Keratinocyte (primary cell): ENCODE data around the gene UXS1. TPM values are rescaled to one million over a fixed set of nuclear protein-coding genes. Genes with fewer than 3 reads are reported as not detected.

Experiments
- DNase-seq: peaks from one replicate; pipeline ENCODE4 v3.0.0-alpha.2; 2011; ENCODE audit warnings: low read depth, missing footprints, low spot score
- FAIRE-seq: peaks from 2 replicates; lab custom pipeline; 2011; peaks lifted over from hg19 to GRCh38; lab: Jason Lieb, UNC
- H2AFZ ChIP-seq: 2 replicates; pipeline ENCODE4 v1.6.0; 2012; ENCODE audit warnings: low read length, control low read depth, inconsistent platforms; ENCODE audit not compliant: control insufficient read depth
- H3K27ac ChIP-seq: 2 replicates; pipeline ENCODE4 v1.5.1; 2011; ENCODE audit warnings: low read length; ENCODE audit not compliant: control insufficient read depth, insufficient read depth
- H3K27me3 ChIP-seq: 3 replicates; pipeline ENCODE4 v1.6.0; 2011; ENCODE audit warnings: low read length; ENCODE audit not compliant: control insufficient read depth, insufficient read depth; ENCODE audit errors: extremely low read depth
- H3K36me3 ChIP-seq, 2 experiments: 2 replicates in 1 of 2; 3 replicates in 1 of 2; pipeline ENCODE4 v1.5.1; 2011; ENCODE audit warnings: low read length in 2 of 2, mild to moderate bottlenecking in 1 of 2; ENCODE audit not compliant: control insufficient read depth in 2 of 2, insufficient read depth in 2 of 2; ENCODE audit errors: extremely low read depth in 1 of 2
- H3K4me1 ChIP-seq: 3 replicates; pipeline ENCODE4 v1.5.1; 2011; ENCODE audit warnings: low read length; ENCODE audit not compliant: control insufficient read depth, insufficient read depth; ENCODE audit errors: extremely low read depth
- H3K4me2 ChIP-seq: 3 replicates; pipeline ENCODE4 v1.6.0; 2011; ENCODE audit warnings: low read depth, low read length; ENCODE audit not compliant: control insufficient read depth, insufficient read depth; ENCODE audit errors: extremely low read depth
- H3K4me3 ChIP-seq, 3 experiments: fragments of 200-600 bp in 1 of 3; sonication (generic) in 1 of 3; 2 replicates in 2 of 3; 3 replicates in 1 of 3; pipeline ENCODE4 v1.5.1; 2011 to 2016; ENCODE audit warnings: low read length in 3 of 3, mild to moderate bottlenecking in 3 of 3, control low read depth in 2 of 3, inconsistent platforms in 1 of 3, low read depth in 1 of 3, mixed read lengths in 1 of 3, mixed run types in 1 of 3, moderate library complexity in 1 of 3; ENCODE audit not compliant: control insufficient read depth in 2 of 3, insufficient read depth in 2 of 3; ENCODE audit errors: extremely low read depth in 1 of 3
- H3K79me2 ChIP-seq: 2 replicates; pipeline ENCODE4 v1.6.0; 2012; ENCODE audit warnings: low read length; ENCODE audit not compliant: control insufficient read depth, insufficient read depth
- H3K9ac ChIP-seq: 3 replicates; pipeline ENCODE4 v1.6.0; 2011; ENCODE audit warnings: low read length; ENCODE audit not compliant: control insufficient read depth, insufficient read depth; ENCODE audit errors: extremely low read depth
- H3K9me1 ChIP-seq: 3 replicates; pipeline ENCODE4 v1.6.0; 2011; ENCODE audit warnings: low read length; ENCODE audit not compliant: control insufficient read depth, insufficient read depth; ENCODE audit errors: extremely low read depth
- H3K9me3 ChIP-seq: 2 replicates; pipeline ENCODE4 v1.5.1; 2012; ENCODE audit warnings: low read depth, low read length; ENCODE audit not compliant: control insufficient read depth
- H4K20me1 ChIP-seq: 3 replicates; pipeline ENCODE4 v1.6.0; 2011; ENCODE audit warnings: low read length; ENCODE audit not compliant: control insufficient read depth, insufficient read depth; ENCODE audit errors: extremely low read depth
- EZH2 ChIP-seq: IDR thresholded peaks from one replicate; pipeline ENCODE4 v1.6.1; 2012; ENCODE audit warnings: inconsistent platforms, mild to moderate bottlenecking, low read length, moderate library complexity
- dilution Hi-C: fragments of 300-500 bp; cut with MboI; formaldehyde crosslinking; loops from one replicate; pipeline ENCODE4 v1.7.0; 2020; ENCODE audit warnings: low sequenced_read_pairs; ENCODE audit not compliant: extremely low pct_ligation_motif_present
- polyA plus RNA-seq, 5 experiments: library from polyadenylated mRNA; depleted of rRNA in 3 of 5; stranded (reverse) in 3 of 5; stranded (forward) in 1 of 5; unstranded in 1 of 5; fragments of >200 nt; gene quantifications; 1 replicate in 1 of 5; 2 replicates in 3 of 5; 3 replicates in 1 of 5; pipeline versions ENCODE4 v1.2.1 to v1.2.3, GENCODE V29; 2011 to 2012; ENCODE audit warnings: missing spikeins in 2 of 5, low read depth in 1 of 5, low replicate concordance in 1 of 5
- TF ChIP-seq, protein P1 (sequence below), 3 experiments: IDR thresholded peaks in 1 of 3; conservative IDR thresholded peaks in 1 of 3; optimal IDR thresholded peaks in 1 of 3; 2 replicates in 2 of 3; 3 replicates in 1 of 3; pipeline versions ENCODE3 to v1.5.1; 2011; ENCODE audit warnings: low read length in 3 of 3, mild to moderate bottlenecking in 3 of 3, moderate library complexity in 2 of 3, control low read depth in 1 of 3, inconsistent platforms in 1 of 3; ENCODE audit not compliant: insufficient read depth in 2 of 3; ENCODE audit errors: extremely low read depth in 1 of 3

Gene UXS1
- polyA plus RNA-seq, 1 donor (not counting 4 experiments of a cell fraction or from before 2014, with no cell fraction given): 43.5 TPM

DNA sequence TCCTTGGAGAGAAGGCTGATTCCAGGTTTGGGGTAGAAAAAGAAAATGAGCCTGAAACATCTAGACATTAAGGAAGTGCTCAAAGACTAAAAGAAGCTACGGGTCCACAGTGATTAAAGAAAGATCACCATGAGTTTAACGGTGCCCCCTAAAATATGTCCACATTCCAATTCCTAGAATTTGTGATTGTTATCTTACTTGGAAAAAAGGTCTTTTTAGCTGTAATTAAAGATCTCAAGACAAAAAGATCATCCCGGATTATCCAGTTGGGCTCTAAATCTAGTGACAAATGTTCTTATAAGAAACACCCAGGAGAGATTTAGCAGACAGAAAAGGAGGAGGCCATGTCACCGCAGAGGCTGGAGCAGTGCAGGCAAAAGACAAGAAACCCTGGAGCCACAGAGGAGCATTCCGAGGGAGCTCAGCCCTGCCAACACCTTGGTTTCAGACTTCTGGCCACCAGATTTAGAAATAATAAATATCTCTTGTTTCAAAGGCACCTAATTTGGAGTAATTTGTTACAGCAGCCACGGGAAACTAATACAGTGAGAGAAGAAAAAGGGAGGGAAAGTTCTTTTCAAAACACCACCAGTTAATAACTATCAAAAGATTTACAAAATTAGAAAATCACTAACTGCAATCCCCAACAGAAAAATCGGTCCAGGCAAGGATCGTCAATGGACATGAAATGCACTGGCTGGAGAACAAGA lies 8.5 kb downstream of the UXS1 start:
- Histone ChIP-seq H3K36me3 (peaks cover 3 to 5% of the 10 kb centered on the region in 2 experiments), H3K27ac (no peak overlapping the region), H3K27me3 (no peaks in the 10 kb centered on the region), H3K4me1 (peaks cover 8% of the 10 kb centered on the region), H3K4me3 (no peak overlapping the region), H3K9ac (no peak overlapping the region), H3K9me1 (no peaks in the 10 kb centered on the region), H2AFZ (no peak overlapping the region), H3K4me2 (no peak overlapping the region), H4K20me1 (peaks cover 6% of the 10 kb centered on the region), H3K79me2 (peaks cover 50% of the 10 kb centered on the region), H3K9me3 (no peaks in the 10 kb centered on the region)
- TF ChIP-seq, protein P1, sequence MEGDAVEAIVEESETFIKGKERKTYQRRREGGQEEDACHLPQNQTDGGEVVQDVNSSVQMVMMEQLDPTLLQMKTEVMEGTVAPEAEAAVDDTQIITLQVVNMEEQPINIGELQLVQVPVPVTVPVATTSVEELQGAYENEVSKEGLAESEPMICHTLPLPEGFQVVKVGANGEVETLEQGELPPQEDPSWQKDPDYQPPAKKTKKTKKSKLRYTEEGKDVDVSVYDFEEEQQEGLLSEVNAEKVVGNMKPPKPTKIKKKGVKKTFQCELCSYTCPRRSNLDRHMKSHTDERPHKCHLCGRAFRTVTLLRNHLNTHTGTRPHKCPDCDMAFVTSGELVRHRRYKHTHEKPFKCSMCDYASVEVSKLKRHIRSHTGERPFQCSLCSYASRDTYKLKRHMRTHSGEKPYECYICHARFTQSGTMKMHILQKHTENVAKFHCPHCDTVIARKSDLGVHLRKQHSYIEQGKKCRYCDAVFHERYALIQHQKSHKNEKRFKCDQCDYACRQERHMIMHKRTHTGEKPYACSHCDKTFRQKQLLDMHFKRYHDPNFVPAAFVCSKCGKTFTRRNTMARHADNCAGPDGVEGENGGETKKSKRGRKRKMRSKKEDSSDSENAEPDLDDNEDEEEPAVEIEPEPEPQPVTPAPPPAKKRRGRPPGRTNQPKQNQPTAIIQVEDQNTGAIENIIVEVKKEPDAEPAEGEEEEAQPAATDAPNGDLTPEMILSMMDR (optimal IDR thresholded peaks at IDR 0.05 in 1 of 3, IDR thresholded peaks at IDR 0.05 in 1 of 3, conservative IDR thresholded peaks at IDR 0.05 in 1 of 3; ENCODE audit: extremely low read depth in 1 of 3, insufficient read depth in 2 of 3, low read length in 3 of 3): no peak
- no peak for TF ChIP-seq EZH2
- dilution Hi-C loops: no loop called here
- no peak for FAIRE-seq
- DNase-seq: no peak

DNA sequence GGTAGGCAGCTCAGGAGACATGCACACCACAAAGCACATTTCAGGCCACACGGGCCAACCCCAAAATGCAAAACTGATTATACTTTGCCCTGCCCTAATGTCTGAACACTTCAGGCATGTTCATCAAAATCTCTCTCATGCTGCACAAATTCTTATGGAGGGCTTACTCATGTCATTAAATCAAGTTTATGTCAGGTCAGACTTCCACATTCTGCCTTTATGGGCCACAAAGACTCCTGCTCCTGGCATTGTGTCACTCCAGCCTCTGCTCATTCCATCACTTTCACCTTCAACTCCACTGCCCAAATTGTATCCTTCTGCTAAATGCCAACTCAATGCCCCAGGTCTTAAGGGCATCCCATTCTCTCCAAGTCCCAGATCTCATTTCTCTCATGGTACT lies 9.2 kb downstream of the UXS1 start:
- H3K4me3 ChIP-seq: no peak overlapping the region
- H2AFZ ChIP-seq: no peak overlapping the region
- H3K79me2 ChIP-seq: peaks cover 49% of the 10 kb centered on the region
- H4K20me1 ChIP-seq: peaks cover 6% of the 10 kb centered on the region
- no peak overlapping the region for H3K9ac ChIP-seq
- dilution Hi-C loops: no loop called here
- H3K36me3 ChIP-seq: peaks cover 3 to 5% of the 10 kb centered on the region in 2 experiments
- H3K9me3 ChIP-seq: no peaks in the 10 kb centered on the region
- no peaks in the 10 kb centered on the region for H3K27me3 ChIP-seq
- H3K9me1 ChIP-seq: no peaks in the 10 kb centered on the region
- no peak for FAIRE-seq
- no peak for DNase-seq
- TF ChIP-seq, protein P1 (optimal IDR thresholded peaks at IDR 0.05 in 1 of 3, IDR thresholded peaks at IDR 0.05 in 1 of 3, conservative IDR thresholded peaks at IDR 0.05 in 1 of 3; ENCODE audit: extremely low read depth in 1 of 3, insufficient read depth in 2 of 3, low read length in 3 of 3): no peak
- no peak for TF ChIP-seq EZH2
- H3K4me1 ChIP-seq: peaks cover 2% of the 10 kb centered on the region
- H3K27ac ChIP-seq: no peak overlapping the region
- H3K4me2 ChIP-seq: no peak overlapping the region
